Smooth muscle cell of the coronary artery (primary cell): Measurements from ENCODE around the gene TWF1. TPM values are rescaled to one million over a fixed set of nuclear protein-coding genes. Genes with fewer than 3 reads are reported as not detected.

Experiments used
- total RNA-seq: library from RNA; depleted of rRNA; stranded (reverse); fragments of >200 nt; gene quantifications from 2 replicates; pipeline ENCODE4 v1.2.3, GENCODE V29; 2014; ENCODE audit warnings: low replicate concordance

Gene TWF1
- 34.0 and 111 TPM in 2 replicates for total RNA-seq

DNA sequence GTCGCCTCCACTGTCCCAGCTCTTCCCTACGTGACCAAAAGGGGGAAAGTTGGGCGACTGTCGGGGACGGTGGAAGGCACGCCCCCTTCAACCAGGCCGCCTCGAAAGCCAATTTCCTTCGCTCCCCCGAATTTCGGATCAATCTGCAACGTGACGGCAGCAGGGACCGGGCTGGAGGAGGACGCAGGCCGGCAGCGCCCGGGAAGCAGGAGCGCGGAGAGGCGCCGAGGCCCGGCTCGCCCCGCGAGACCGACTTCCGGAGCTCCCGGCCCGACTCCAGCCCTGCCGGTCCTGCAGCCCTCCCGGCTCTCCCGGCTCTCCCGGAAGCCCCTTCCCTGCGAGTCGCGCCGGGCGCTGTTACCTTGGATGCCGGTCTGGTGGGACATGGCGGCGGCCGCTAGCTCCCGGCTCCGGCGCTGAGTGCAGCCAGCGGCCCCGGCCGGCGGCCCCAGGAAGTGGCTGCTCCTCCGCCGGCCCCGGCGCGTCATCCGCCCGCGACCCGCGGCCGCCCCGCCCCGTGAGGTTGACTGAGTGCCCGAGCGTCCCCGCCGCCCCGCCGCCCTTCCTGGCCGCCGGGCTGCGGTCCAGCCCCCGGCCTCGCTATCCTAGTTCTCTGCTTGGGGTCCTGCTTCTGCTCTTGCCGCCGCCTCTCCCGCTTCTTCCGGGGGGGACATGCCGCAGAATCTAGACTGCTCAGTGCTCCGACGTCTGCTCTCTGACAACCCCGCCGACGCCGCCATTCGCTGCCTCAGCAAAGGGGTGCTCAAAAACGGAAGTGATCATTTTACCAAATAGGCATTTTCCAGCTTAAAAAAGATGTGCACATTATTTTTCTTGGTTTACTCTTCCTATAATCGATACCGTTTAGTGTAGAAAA lies at the start of gene TWF1:
Gene TWF1 (minus strand): TSS at position 458 of the 877 bp plus-strand sequence. CDS start 72 bp downstream, at position 386.

DNA sequence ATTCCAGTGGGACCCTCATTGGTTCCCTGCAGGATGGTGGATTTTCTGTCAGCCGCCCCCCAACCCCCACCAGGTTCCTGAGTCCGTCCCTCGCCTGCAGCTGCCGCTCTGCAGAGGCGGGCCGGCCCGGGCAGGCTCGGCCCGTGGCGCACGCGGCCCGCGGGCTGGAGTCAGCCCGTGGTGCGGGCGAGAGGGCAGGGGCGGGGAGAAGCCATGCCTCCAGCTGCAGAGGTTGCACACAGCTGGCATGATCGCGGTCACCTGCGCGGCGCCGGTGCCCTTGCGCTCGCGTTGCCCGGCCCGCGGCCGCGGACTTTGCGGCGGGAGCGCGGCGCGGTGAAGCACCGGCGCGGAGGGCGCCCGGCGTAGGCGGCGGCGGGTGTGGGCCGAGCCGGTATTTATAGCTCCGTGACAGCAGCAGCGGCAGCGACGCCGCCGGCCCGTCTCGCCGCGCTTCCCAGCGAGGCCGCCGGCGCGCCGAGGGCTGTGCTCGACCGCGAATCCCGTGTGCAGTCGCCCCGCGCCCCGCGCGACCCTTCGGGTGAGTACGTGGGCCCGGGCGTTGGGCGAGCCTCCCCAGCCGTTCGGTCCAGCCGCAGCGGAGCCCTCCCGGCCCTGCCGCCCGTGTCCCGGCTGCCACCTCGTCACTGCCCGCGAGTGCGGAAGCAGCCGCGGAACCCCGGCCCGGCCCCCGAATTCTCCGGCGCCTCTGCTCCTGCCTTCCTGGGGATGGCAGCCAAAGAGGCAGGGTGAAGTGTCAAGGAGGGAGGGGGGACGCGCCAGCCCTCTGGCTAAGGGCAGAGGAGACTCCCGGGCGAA lies 29.7 kb upstream of the TWF1 start, which contains the start of gene TMEM117:
Gene TMEM117 (plus strand): TSS at position 426 of the 819 bp plus-strand sequence.

GRCh38 chr12:43758728-43759563 lies 47.2 kb downstream of the TWF1 start, which contains the start of the genes IRAK4 and PUS7L:
IRAK4 (plus strand) TSS chr12:43758951; CDS start chr12:43768112, 9,161 bp downstream.
PUS7L (minus strand) TSS chr12:43758790; CDS start chr12:43755245, 3,545 bp downstream.

Other genes starting within 250 kb of the TWF1 start
- gene PUS7L, start 47.5 kb downstream of the TWF1 start, total RNA-seq = 11.3 and 17.7 TPM in 2 replicates
- gene IRAK4, start 47.4 kb downstream of the TWF1 start, total RNA-seq = 9.0 and 12.0 TPM in 2 replicates
- gene TMEM117, start 29.8 kb upstream of the TWF1 start, total RNA-seq = 2.7 and 6.7 TPM in 2 replicates